Stimulated activated CD4-positive, alpha-beta T cell treated with anti-CD3 and anti-CD28 coated beads, Interleukin-12 subunit alpha, Interleukin-12 subunit beta, amount 100 ng/mL, for 4 hours (primary cell): ENCODE results near the gene CBARP.

ENCODE experiments used
- DNase-seq: peaks from one replicate; pipeline ENCODE4 v3.0.0-alpha.2; 2020

Gene CBARP

GRCh38 chr19:1237754-1238368 lies at the start of gene CBARP:
CBARP (minus strand) TSS chr19:1238005; CDS start chr19:1236100, 1,905 bp downstream.
- DNase-seq: peak; percentile 44

DNA sequence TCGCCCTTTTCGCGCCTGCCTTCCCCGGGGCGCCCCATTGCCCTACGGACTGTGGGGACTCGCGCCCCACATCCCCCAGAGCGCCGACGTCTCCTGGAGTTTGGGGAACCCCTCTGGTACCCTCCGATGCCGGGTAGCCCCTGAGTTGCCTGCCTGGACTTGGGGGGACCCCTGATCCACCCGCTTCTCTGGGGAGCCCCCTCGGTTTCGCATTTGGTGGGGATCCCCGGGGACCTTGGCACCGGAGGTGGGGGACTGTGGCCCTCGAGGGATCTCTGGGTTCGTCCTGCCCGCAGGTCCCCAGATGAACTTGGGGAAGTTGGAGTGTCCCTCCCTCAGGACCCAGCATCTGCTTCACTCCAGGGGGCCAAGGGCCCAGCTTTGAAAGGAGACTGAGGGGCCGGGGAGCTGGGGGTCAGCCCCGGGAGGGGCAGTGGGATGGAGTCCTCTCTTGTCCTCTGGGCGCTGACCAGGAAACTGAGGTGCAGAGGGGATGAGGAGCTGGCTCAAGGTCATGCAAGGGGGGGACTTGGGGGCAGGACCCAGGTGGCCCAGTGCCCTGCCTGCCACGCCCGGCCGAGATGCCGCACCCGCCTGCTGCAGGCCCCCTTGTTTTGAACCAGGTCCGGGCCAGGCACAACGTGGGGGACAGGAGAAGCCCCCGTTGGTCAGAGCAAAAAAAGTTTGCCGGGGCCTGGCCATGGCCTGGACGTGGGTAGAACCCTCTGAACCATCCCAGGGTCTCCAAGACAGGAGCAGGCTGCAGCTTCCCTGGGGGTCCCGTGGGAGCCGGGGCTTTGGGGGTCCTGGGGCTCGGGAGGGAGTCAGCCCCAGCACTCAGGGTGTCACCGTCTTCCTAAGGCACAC lies 48.9 kb upstream of the CBARP start:
- DNase-seq: no peak

- DNase-seq: no peak
Measured at GRCh38 chr19:1285737-1286360, 48.0 kb upstream of the CBARP start, which contains the start of gene EFNA2. EFNA2 (plus strand) TSS chr19:1285873; CDS start chr19:1286169, 296 bp downstream.

DNA sequence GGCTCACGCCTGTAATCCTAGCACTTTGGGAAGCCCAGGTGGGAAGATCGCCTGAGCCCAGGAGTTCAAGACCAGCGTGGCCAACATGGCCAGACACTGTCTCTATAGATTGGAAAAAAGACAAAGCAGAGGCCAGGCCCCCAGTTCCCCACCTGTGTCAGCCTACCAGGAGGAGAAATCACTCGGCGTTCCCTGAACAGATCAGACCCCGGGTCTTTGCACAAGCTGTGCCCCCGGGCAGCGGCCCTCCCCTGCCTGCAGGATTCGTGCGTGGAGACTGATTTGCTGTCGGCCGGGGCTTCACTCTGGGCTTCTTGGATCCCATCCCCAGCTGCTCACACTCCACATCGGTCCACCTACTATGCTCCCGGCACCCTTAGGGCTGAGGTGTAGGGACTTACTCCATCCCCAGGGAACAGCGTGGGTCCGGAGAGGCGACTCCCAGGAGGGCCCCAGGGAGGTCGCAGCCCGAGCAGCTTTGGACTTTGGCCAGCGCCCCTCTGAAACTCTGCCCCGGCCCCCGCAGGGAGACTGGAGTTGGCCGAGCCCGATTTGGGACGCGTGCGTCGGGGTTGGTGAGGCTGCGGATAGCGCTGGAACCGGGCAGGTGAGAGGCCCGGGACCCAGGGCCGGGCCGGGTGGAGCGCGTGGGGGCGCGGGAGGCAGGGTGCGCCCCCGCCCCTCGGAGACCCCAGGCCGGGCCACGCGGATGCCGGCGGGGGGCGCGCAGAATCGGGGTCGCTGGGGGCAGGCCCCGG lies 47.4 kb upstream of the CBARP start:
- DNase-seq: no peak

- no peak for DNase-seq
Measured at GRCh38 chr19:1284293-1284978, 46.6 kb upstream of the CBARP start.

DNA sequence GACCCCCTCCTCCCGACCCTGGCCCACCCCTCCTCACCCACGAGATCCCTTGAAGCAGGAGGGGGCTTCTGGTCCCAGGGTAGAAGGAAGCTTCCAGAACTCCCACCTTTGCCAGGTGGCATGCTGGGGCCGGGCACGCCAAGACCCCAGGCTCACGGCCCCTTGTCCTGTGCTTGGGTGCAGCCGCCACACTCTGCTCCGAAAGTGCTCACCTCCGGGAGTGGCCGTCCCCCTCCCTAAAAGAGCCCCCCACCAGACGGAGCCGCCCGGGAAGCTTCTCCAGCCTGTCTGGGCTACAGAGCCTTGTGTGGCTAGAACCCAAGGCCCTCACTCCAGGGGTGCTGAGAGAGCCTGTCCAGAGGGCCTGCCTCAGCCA lies 46.1 kb upstream of the CBARP start:
- no peak for DNase-seq

DNA sequence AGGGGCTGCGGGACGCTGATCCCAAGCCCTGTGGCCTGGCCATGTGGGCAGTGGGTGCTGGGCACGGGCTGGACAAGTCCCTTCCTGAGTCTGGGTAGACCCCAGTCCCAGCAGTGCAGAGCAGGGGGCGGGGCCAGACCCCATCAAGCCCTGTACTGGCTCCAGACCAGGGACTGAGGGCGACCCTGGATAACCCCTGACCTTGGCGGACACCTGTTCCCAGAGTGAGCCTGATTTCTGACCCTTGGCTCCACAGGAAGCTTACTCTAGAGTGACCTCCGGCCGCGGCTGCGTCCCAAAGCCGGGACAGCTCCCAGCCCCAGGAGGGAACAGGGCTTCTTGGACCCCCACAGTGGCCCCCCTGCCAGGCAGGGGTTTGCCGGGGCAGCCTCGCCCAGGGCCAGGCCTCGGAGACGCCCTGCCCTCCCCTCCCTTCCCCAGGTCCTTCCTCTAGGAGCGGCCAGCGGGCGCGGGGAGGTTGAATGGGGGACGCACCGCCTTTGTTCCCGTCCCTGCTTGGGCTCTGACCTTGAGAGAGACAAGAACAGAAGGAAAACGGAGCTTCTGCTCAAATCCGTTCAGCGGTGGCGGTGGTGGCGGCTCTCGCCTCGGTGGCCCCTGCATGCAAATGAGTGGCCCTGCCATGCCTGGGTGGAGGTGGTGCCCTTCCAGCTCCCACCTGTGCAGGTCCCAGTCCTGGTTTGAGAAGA lies 45.6 kb upstream of the CBARP start:
- no peak for DNase-seq

DNA sequence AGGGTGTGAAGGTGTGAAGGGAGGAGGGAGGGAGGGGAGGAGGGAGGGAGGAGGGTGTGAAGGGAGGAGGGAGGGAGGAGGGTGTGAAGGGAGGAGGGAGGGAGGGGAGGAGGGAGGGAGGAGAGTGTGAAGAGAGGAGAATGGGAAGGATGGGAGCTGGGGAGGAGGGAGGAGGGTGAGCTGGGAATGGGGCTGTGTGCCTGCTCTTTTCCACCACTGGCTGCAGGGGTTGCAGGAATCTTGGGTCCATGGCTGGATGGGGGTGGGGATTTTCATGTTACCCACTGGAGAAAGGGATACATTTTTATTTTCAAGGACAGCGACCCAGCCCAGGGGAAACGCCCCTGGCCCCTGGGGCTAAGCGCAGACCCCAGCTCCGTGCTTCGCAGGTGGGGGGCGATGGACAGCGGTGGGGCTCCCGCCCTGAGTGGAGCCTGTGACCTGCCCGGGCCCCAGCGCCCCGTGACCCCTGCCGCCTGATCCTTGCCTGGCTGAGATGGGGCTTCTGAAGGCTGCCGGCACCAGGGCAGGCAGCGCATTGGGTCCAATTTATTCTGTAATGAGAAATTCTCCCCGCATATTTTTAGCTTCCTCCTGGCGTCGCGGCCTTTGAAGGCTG lies 44.9 kb upstream of the CBARP start:
- DNase-seq: no peak

- no peak for DNase-seq
Measured at GRCh38 chr19:1281569-1282287, 43.9 kb upstream of the CBARP start.

DNA sequence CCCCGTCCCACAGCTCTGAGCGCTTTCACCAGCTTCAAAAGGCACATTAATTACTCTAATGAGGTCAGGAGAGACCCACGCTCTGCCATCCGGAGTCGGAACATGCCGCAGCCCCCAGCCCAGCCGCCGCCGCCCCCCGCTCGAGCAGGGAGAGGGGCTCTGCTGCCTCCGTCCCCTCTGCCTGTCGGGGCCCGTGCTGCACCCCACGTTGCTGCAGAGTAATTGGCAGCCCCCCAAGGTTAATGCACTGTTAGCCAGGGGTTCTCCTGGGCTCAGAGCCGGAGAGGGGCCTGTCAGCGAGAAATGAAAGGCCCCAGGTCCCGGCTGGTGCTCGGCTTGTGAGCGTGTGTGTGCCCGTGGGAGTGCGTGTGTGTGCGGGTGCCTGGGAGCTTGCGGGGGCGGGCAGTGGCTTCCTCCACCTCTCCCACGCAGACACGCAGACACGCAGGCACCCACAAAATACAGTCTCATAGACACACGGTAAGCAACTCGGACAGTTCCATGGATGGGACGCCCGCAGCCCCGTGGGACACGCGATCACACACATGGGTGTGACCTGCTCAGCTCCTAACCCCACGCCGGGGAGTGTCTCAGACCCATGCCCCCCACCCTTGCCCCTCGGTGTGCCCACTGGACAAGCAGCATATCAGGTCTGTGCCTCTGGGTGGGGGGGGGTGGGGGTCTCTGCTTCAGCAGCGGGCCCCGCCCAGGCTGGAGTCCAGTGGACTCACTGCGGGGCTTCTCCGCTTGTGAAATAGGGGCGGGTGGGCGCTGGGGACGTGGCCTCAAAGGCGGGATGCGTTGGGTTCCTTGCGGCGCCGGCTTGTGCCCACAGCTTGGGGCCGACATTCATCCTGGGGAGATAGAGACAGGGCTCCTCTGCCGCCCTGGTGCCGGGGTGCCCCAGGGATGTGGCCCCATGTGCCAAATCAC lies 43.1 kb upstream of the CBARP start:
- no peak for DNase-seq

- DNase-seq: peak; percentile 76
Measured at GRCh38 chr19:1279782-1280341, 42.1 kb upstream of the CBARP start.

DNA sequence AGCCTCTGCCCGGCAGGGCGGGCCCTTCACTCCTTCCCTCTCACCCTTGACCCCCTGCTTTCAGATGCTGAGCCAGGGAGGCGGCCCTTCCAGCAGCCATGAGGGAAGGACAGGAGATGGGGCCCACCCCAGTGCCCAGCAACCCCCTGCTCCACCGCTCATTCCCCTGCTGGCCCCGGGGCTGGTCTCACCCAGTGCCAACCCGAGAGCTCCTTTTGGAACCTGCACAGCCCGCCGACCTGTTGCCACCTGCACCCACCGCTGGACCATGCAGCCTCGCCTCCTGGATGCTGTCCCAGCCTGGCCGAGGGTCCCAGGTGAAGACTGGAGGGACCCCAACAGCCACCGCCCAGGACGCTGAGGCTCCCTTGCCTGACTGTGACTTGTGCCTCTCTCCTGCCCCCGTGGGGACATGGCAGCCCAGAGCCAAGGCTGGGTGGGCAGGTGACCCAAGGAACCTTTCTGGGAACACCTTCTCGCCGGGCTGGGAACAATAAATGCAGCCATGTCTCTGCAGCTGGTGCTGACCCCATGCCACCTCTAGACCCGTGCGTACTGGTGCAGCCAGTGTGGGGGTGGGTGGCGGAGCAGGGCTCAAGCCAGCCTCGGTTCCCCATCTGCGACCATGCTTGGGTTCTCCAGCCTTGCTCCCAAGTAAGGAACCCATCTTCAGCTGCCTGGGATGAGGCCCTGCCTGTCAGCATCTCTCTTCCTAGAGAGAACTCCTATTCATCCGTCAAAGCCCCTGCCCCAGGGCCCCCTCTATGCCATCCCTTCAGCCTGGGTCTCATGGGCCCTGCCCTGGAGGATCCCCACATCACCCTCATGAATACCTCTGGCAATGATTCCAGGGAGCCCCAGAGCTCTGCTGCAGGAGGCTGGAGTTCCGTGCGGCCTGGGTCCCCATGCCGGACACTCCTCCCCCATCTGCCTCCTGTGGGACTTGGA lies 41.2 kb upstream of the CBARP start:
- DNase-seq: no peak

GRCh38 chr19:1278074-1278473 lies 40.3 kb upstream of the CBARP start:
- DNase-seq: no peak

DNA sequence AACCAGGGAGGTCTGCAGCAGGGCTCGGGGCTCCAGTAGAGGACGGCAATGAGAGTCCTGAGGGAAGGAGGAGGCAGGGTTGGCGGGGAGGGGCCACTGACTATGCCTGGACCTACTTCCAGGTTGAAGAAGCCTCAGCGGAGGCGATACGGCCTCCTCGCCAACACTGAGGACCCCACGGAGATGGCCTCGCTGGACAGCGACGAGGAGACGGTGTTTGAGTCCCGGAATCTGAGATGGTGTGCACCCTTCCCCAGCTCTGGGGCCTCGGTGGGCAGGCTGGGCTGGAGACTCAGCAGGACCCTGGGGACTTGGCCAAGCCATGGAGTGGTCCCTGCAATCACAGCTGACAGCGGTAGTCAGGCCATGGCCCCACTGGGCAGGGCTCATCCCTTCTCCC lies 39.3 kb upstream of the CBARP start:
- no peak for DNase-seq

DNA sequence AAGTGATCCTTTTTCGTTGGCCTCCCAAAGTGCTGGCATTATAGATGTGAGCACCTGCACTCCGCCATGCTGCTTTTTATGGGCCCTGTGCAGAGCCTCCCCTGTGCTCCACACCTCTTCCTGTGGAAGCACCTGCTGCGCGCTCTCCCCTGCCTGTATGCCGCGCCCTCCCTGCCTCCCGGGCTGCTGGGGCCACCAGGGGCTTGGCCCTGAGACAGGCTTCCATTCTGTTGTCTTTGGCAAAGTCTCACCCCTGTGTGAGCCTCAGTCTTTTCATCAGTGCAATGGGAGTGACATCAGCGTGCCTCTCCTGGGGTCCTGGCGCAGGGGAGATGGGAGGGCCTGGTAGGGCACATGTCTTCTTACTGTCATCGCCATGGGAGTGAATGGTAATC lies 38.8 kb upstream of the CBARP start:
- no peak for DNase-seq

DNA sequence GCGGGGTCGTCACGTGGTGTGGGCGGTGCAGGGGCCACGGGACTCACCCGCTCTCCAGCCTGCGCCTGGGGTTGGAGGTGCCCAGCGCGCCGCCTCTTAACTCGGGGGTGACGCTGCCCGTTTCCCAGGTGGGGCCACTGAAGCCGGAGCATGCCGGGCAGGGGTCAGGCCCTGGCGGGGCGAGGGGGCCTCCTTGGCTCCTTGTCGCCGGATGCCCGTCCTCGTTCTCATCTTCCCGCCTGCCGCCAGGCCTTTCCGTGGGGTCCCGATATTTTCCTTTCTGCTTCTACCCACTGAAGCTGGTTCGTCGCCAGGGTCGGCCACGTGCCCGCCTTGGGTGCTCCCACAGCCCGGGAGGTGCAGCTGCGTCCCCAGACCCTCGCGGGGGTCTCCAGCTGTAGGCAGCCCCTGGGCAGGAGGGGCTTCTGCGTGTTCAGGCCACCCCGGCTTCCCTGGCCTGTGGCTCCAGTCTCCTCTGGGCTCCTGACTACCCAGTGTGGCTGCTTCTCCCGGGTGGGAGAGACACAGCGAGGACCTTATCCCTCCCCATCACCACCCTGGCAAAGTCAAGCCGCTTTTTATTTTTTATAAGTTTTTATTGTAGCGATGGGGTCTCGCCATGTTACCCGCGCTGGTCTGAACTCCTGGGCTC lies 38.3 kb upstream of the CBARP start:
- no peak for DNase-seq

DNA sequence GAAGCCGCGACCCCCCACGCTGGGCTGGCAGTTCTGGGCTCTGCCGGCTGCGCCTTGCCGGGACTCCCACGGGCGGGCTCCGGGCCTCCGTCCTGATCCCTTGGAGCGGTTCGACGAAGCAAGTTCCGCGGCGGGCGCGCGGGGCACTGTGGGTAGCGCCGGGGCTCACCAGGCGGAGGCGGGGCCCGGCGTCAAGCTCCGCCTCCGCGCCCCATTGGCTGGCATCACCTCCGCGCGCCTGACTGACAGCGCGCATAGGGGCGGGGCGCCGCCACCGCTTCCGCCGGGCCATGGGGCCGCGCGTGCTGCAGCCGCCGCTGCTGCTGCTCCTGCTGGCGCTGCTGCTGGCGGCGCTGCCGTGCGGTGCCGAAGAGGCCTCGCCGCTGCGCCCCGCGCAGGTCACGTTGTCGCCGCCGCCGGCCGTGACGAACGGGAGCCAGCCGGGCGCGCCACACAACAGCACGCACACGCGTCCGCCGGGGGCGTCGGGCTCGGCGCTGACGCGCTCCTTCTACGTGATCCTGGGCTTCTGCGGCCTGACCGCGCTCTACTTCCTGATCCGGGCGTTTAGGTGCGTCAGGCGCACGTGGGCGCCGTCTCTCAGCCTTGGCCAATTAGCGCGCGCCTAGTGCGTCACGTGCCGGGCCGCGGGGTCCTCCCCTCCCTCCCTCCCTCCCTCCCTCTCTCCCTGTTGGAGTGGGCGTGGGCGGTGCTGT lies 37.6 kb upstream of the CBARP start, which contains the start of gene FAM174C:
FAM174C (plus strand) TSS at position 271 of the 716 bp plus-strand sequence; CDS start at position 291, 20 bp downstream.
- peak; percentile 97 for DNase-seq
